ENCODE measurements around the gene NRL. TPM values are rescaled to one million over a fixed set of nuclear protein-coding genes. Genes with fewer than 3 reads are reported as not detected.

The NRL gene
- total RNA-seq, 3 donors from 2014 or later (not counting 1 experiment from before 2014, with no cell fraction given), result 0.78 to 3.3 (median 2.8) TPM

GRCh38 chr14:24087004-24087403, 27.7 kb downstream of the NRL start:
- no peak overlapping the region for H3K27ac Mint-ChIP-seq
- H3K4me1 ChIP-seq (ENCODE audit: control insufficient read depth, insufficient read depth, low read length), result peaks cover 6% of the 10 kb centered on the region

DNA sequence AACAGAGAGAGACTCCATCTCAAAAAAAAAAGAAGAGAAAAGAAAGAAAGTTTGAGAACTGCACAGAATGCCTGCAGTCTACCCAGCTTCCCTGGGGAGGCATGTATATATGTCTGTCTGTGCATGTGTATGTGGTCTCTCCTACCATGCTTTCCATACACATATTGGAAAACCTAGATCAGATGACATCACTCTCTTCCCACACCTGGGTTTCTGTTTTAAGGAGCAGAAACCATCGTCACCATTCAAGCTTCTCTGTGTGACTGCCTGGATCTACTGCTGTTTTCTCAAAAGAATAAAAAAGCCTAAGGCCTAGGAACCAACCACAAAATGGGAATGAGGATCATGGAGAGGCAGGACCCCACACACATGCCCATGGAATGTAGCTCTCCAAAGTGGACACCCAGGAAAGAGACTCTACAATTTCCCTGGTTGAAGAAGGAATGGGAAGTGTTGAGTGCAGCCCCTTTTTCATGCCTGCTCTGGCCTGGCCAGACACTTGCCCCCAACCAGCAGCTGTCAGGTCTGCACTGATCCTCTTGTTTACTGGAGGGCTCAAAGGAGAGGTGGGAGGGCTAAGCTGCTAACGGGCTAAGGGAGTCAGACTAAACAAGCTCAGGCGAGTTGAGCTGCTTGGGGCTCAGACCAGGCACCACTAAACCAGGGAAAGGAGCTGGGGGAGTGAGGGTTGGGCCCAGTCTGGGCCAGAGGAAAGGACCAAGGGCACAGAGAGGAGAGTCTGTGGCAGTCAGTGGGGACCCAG, 28.4 kb downstream of the NRL start:
- no peaks in the 10 kb centered on the region for H3K9me3 ChIP-seq (ENCODE audit: control insufficient read depth, insufficient read depth, low read length)
- no peaks in the 10 kb centered on the region for H3K36me3 ChIP-seq (ENCODE audit: control insufficient read depth, insufficient read depth, low read length)
- Mint-ChIP-seq H3K4me3 (no peak overlapping the region), H3K4me1 (peaks cover 6 to 15% of the 10 kb centered on the region in 2 donors), H3K36me3 (no peaks in the 10 kb centered on the region), H3K27me3 (ENCODE audit: low read depth in 2 of 2) (no peaks in the 10 kb centered on the region), H3K9me3 (no peaks in the 10 kb centered on the region), H3K27ac (no peak overlapping the region)
- DNase-seq (no peak), ATAC-seq (no peak)
- TF ChIP-seq, protein P1, sequence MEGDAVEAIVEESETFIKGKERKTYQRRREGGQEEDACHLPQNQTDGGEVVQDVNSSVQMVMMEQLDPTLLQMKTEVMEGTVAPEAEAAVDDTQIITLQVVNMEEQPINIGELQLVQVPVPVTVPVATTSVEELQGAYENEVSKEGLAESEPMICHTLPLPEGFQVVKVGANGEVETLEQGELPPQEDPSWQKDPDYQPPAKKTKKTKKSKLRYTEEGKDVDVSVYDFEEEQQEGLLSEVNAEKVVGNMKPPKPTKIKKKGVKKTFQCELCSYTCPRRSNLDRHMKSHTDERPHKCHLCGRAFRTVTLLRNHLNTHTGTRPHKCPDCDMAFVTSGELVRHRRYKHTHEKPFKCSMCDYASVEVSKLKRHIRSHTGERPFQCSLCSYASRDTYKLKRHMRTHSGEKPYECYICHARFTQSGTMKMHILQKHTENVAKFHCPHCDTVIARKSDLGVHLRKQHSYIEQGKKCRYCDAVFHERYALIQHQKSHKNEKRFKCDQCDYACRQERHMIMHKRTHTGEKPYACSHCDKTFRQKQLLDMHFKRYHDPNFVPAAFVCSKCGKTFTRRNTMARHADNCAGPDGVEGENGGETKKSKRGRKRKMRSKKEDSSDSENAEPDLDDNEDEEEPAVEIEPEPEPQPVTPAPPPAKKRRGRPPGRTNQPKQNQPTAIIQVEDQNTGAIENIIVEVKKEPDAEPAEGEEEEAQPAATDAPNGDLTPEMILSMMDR (IDR thresholded peaks at IDR 0.05), result no peak
- H3K27me3 ChIP-seq (ENCODE audit: control insufficient read depth, insufficient read depth, low read length), result no peaks in the 10 kb centered on the region
- H3K4me3 ChIP-seq (ENCODE audit: low read length), result no peak overlapping the region
- intact Hi-C loops (cut with micrococcal nuclease), result no loop called here
- 89% methylated on average over 3 of the region's 3 CpGs for WGBS (ENCODE audit: insufficient coverage)
- H3K4me1 ChIP-seq (ENCODE audit: control insufficient read depth, insufficient read depth, low read length), result peaks cover 12% of the 10 kb centered on the region
- no peak overlapping the region for H3K27ac ChIP-seq (ENCODE audit: low read length)

More at GRCh38 chr14:24087004-24087403, 27.7 kb downstream of the NRL start:
- Histone ChIP-seq H3K9me3 (ENCODE audit: control insufficient read depth, insufficient read depth, low read length) (no peaks in the 10 kb centered on the region), H3K27ac (ENCODE audit: low read length) (no peak overlapping the region), H3K4me3 (ENCODE audit: low read length) (no peak overlapping the region), H3K36me3 (ENCODE audit: control insufficient read depth, insufficient read depth, low read length) (no peaks in the 10 kb centered on the region), H3K27me3 (ENCODE audit: control insufficient read depth, insufficient read depth, low read length) (no peaks in the 10 kb centered on the region)
- WGBS (ENCODE audit: insufficient coverage), result 84% methylated on average over 1 of the region's 1 CpG
- H3K36me3 Mint-ChIP-seq, result no peaks in the 10 kb centered on the region
- intact Hi-C loops (cut with micrococcal nuclease), result no loop called here
- ATAC-seq, result no peak
- no peak overlapping the region for H3K4me3 Mint-ChIP-seq
- TF ChIP-seq, protein P1 (IDR thresholded peaks at IDR 0.05), result no peak
- peaks cover 4 to 12% of the 10 kb centered on the region in 2 donors for H3K4me1 Mint-ChIP-seq
- H3K9me3 Mint-ChIP-seq, result no peaks in the 10 kb centered on the region
- H3K27me3 Mint-ChIP-seq (ENCODE audit: low read depth in 2 of 2), result no peaks in the 10 kb centered on the region
- DNase-seq, result no peak

- intact Hi-C loops (cut with micrococcal nuclease), result no loop called here
- no peak overlapping the region for H3K4me3 Mint-ChIP-seq
- DNase-seq (no peak), ATAC-seq (no peak)
- no peaks in the 10 kb centered on the region for H3K36me3 Mint-ChIP-seq
- Histone ChIP-seq H3K9me3 (ENCODE audit: control insufficient read depth, insufficient read depth, low read length) (no peaks in the 10 kb centered on the region), H3K4me3 (ENCODE audit: low read length) (no peak overlapping the region), H3K36me3 (ENCODE audit: control insufficient read depth, insufficient read depth, low read length) (no peaks in the 10 kb centered on the region), H3K4me1 (ENCODE audit: control insufficient read depth, insufficient read depth, low read length) (peaks cover 16% of the 10 kb centered on the region), H3K27me3 (ENCODE audit: control insufficient read depth, insufficient read depth, low read length) (no peaks in the 10 kb centered on the region), H3K27ac (ENCODE audit: low read length) (no peak overlapping the region)
- no peaks in the 10 kb centered on the region for H3K27me3 Mint-ChIP-seq (ENCODE audit: low read depth in 2 of 2)
- H3K4me1 Mint-ChIP-seq, result peaks cover 12 to 18% of the 10 kb centered on the region in 2 donors
- TF ChIP-seq, protein P1 (IDR thresholded peaks at IDR 0.05), result no peak
- 91% methylated on average over 2 of the region's 3 CpGs for WGBS (ENCODE audit: insufficient coverage)
- no peak overlapping the region for H3K27ac Mint-ChIP-seq
- no peaks in the 10 kb centered on the region for H3K9me3 Mint-ChIP-seq
Measured at GRCh38 chr14:24085215-24085614, 29.5 kb downstream of the NRL start.

- no peaks in the 10 kb centered on the region for H3K27me3 Mint-ChIP-seq (ENCODE audit: low read depth in 2 of 2)
- H3K36me3 Mint-ChIP-seq, result no peaks in the 10 kb centered on the region
Measured at GRCh38 chr14:24084440-24084839, 30.3 kb downstream of the NRL start.

More at GRCh38 chr14:24084440-24084839, 30.3 kb downstream of the NRL start:
- Histone ChIP-seq H3K27me3 (ENCODE audit: control insufficient read depth, insufficient read depth, low read length) (no peaks in the 10 kb centered on the region), H3K36me3 (ENCODE audit: control insufficient read depth, insufficient read depth, low read length) (no peaks in the 10 kb centered on the region), H3K9me3 (ENCODE audit: control insufficient read depth, insufficient read depth, low read length) (no peaks in the 10 kb centered on the region), H3K4me3 (ENCODE audit: low read length) (no peak overlapping the region), H3K4me1 (ENCODE audit: control insufficient read depth, insufficient read depth, low read length) (peaks cover 15% of the 10 kb centered on the region), H3K27ac (ENCODE audit: low read length) (no peak overlapping the region)
- 98% methylated on average over 2 of the region's 2 CpGs for WGBS (ENCODE audit: insufficient coverage)
- Mint-ChIP-seq H3K27ac (no peak overlapping the region), H3K4me1 (peaks cover 14 to 20% of the 10 kb centered on the region in 2 donors), H3K9me3 (no peaks in the 10 kb centered on the region), H3K4me3 (no peak overlapping the region)
- no peak for DNase-seq
- intact Hi-C loops (cut with micrococcal nuclease), result no loop called here
- TF ChIP-seq, protein P1 (IDR thresholded peaks at IDR 0.05), result no peak
- no peak for ATAC-seq

Measured in natural killer cell (primary cell).